ENCODE results near the gene TBP. TPM values are rescaled to one million over a fixed set of nuclear protein-coding genes. Genes with fewer than 3 reads are reported as not detected.

The TBP gene
- total and polyA plus RNA-seq, 2 experiments from 2014 or later, result 24.6 to 27.5 TPM

DNA sequence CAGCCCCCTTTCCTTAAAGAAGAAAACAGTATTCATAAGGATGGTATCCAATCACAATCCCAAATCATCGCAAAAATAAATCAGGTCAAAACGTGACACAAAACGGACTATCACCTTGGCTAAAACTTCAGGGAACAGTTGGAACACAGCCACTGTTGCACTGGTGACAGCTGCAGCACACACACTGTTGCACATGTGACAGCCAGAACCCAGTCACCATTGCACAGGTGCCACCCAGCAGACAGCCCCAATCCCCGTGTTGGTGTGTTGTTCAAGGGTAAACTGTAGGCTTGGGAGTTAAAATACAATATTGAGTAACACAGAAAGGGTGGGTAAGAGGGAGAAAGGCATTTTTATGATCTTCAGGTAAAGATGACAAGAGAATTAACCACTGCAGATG lies 16.8 kb upstream of the TBP start:
- H3K36me3 ChIP-seq, result peaks cover 78% of the 10 kb centered on the region
- TF ChIP-seq, protein P1, sequence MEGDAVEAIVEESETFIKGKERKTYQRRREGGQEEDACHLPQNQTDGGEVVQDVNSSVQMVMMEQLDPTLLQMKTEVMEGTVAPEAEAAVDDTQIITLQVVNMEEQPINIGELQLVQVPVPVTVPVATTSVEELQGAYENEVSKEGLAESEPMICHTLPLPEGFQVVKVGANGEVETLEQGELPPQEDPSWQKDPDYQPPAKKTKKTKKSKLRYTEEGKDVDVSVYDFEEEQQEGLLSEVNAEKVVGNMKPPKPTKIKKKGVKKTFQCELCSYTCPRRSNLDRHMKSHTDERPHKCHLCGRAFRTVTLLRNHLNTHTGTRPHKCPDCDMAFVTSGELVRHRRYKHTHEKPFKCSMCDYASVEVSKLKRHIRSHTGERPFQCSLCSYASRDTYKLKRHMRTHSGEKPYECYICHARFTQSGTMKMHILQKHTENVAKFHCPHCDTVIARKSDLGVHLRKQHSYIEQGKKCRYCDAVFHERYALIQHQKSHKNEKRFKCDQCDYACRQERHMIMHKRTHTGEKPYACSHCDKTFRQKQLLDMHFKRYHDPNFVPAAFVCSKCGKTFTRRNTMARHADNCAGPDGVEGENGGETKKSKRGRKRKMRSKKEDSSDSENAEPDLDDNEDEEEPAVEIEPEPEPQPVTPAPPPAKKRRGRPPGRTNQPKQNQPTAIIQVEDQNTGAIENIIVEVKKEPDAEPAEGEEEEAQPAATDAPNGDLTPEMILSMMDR (IDR thresholded peaks at IDR 0.05; ENCODE audit: low read depth, low read length), result no peak
- DNase-seq (ENCODE audit: low read depth in 1 of 2, low spot score in 1 of 2), result no peak

DNA sequence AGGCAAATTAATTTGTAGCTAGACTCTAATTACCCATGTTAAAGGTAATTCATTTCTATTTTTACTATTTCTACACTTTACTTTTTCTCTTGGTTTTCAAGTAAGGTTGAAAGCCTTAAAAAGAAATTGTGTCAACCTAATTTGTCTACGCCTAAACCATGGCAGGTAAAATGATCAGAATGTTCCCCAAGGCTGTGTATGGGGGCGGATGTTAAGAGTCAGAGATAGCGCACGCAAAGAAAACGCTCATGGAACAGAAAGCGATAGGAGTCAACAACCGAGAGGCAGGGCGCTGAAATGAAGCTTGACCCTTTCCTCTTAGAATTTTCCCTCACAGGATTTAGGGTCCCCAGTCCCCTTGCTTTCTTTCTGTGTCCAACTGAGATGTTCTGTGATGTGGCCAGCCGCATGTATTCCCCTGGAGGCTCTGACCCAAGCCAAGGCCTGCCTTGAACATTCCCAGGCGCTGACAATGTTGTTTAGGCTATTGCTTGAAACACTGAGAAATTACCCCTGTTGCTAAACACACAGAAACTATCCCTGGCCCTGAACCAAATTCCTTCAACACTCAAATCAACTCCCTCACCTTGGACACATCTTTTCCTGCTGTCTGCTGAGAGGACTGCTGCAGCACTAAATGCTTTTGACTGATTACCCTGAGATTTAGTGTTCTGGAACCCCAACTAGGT lies 12.0 kb upstream of the TBP start:
- TF ChIP-seq, protein P1 (IDR thresholded peaks at IDR 0.05; ENCODE audit: low read depth, low read length), result no peak
- Histone ChIP-seq H3K27ac (no peak overlapping the region), H3K4me1 (ENCODE audit: low read depth) (no peaks in the 10 kb centered on the region), H3K36me3 (peaks cover 81% of the 10 kb centered on the region), H3K9me3 (ENCODE audit: low read depth) (no peaks in the 10 kb centered on the region), H3K27me3 (no peaks in the 10 kb centered on the region), H3K4me3 (no peak overlapping the region)
- DNase-seq (ENCODE audit: low read depth in 1 of 2, low spot score in 1 of 2), result peak in 1 of 2 donors; percentile 34

More for the DNA sequence above, 16.8 kb upstream of the TBP start:
- no peaks in the 10 kb centered on the region for H3K4me1 ChIP-seq (ENCODE audit: low read depth)
- H3K27me3 ChIP-seq, result no peaks in the 10 kb centered on the region
- no peak overlapping the region for H3K4me3 ChIP-seq
- H3K27ac ChIP-seq, result no peak overlapping the region
- no peaks in the 10 kb centered on the region for H3K9me3 ChIP-seq (ENCODE audit: low read depth)

DNA sequence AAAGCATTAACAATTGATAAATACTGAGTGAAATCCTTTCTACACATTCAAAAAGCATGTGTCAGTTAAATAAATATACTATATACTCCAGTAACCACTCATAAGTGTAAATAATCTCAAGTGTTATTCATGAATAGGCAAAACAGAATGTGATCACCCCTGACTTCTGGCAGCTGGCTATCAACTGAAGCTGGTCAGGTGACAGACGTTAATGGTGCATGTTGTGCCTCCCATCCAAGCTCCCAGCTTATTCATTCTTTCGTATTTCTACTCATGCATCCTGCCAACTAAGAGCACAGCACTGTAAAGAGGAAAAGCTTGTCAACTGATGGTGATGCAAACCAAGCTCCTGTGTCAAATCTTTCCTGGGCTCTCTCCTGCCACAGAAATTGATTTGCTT lies 8.8 kb upstream of the TBP start:
- H3K9me3 ChIP-seq (ENCODE audit: low read depth), result no peaks in the 10 kb centered on the region
- H3K27me3 ChIP-seq, result no peaks in the 10 kb centered on the region
- H3K4me1 ChIP-seq (ENCODE audit: low read depth), result no peaks in the 10 kb centered on the region
- no peak for DNase-seq (ENCODE audit: low read depth in 1 of 2, low spot score in 1 of 2)
- H3K27ac ChIP-seq, result no peak overlapping the region
- H3K36me3 ChIP-seq, result peaks cover 57% of the 10 kb centered on the region
- no peak overlapping the region for H3K4me3 ChIP-seq
- TF ChIP-seq, protein P1 (IDR thresholded peaks at IDR 0.05; ENCODE audit: low read depth, low read length), result no peak

DNA sequence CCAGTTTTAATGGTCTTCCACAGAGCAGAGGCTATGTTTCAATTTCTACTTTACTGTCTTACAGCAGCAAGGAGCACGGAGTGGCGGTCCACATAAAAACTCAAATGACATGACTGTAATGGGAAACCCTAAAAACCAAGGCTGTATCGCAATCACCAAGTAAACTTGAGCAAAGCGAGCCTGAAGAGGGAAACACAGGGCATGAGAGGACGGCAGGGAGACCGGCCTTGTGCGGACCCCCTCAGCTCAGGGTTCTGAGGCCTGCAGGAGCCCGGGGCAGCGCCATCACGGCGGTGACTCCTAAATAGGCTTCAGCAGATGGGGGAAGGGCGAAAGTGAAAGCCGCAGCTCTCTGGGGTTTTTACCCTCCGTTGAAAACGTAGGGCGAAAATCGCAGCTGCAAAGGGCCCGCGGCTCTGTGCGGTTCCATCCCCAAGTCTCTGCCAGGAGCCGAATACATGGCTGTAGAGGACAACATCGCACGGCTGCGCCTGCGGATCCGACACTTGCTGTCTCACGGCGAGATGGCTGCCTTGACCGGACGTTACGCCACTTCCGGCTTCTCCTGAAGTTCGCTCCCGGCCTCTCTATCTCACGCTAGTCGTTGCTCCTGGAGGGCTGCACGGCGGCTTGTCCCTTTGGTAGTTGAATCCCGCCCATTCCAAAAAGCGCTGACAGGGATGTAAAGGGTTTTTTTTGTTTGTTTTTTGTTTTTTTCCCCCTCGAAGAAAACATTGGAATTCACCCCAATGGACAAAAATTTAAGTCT lies 1.2 kb upstream of the TBP start, which contains the start of gene PSMB1:
TSS of gene PSMB1 (minus strand) at position 543 of the 769 bp plus-strand sequence. CDS start at position 478, 65 bp downstream.
- Histone ChIP-seq H3K27ac (peak within 1 kb of the TSS; percentile 96), H3K4me3 (peak within 1 kb of the TSS; percentile 68), H3K9me3 (ENCODE audit: low read depth) (no peaks in the 10 kb centered on the region), H3K36me3 (peaks cover 5% of the 10 kb centered on the region), H3K27me3 (no peaks in the 10 kb centered on the region), H3K4me1 (ENCODE audit: low read depth) (peaks cover 20% of the 10 kb centered on the region)
- TF ChIP-seq, protein P1 (IDR thresholded peaks at IDR 0.05; ENCODE audit: low read depth, low read length), result no peak
- peak; percentile 97 for DNase-seq (ENCODE audit: low read depth in 1 of 2, low spot score in 1 of 2)

DNA sequence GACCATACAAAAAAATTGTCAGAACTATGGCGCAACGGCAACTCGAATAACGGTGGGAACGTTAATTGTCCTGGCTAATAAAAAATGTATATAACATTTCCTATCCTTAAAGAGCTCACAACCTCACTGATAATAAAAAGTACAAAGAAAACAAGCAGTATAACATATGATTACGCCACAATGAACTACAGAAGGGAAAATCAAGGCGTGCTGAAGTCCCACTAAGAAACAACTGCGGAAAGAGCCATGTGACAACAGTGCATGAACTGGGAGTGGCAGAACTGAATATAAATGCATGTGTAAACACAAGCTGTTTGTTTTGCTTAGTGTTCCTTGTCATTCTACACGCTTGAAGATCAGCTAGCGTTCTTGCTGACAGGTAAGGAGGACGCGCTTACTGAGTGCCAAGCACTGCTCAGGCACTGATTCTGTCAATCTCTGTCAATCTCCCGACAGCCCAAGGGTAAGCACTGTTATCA lies 596 bp upstream of the TBP start:
- Histone ChIP-seq H3K27ac (peak overlapping the region; percentile 96), H3K9me3 (ENCODE audit: low read depth) (no peaks in the 10 kb centered on the region), H3K4me1 (ENCODE audit: low read depth) (peaks cover 20% of the 10 kb centered on the region), H3K36me3 (peaks cover 5% of the 10 kb centered on the region), H3K4me3 (peak overlapping the region; percentile 68), H3K27me3 (no peaks in the 10 kb centered on the region)
- TF ChIP-seq, protein P1 (IDR thresholded peaks at IDR 0.05; ENCODE audit: low read depth, low read length), result no peak
- peak; percentile 53 to 61 for DNase-seq (ENCODE audit: low read depth in 1 of 2, low spot score in 1 of 2)
